MM.1S (cell line): ENCODE results near the gene RALGAPA2.
A peak's percentile ranks its signal among the peaks of the same experiment; 100 is the strongest.

Experiments
- DNase-seq: peaks from one replicate; pipeline ENCODE4 v3.0.0-alpha.2; 2015
- H2AFZ ChIP-seq: fragments of 300-600 bp; sonication (generic); 2 replicates; pipeline ENCODE4 v1.6.0; 2016; ENCODE audit warnings: antibody characterized with exemption, low read length
- H3F3A ChIP-seq: fragments of 300-600 bp; sonication (generic); 2 replicates; pipeline ENCODE4 v1.6.1; 2016; ENCODE audit warnings: mild to moderate bottlenecking, antibody characterized with exemption, low read length, moderate library complexity, mixed read lengths; ENCODE audit not compliant: insufficient read depth
- H3K27ac ChIP-seq: fragments of 300-600 bp; sonication (generic); 2 replicates; pipeline ENCODE4 v1.5.1; 2016; ENCODE audit warnings: mild to moderate bottlenecking, low read length
- H3K27me3 ChIP-seq: fragments of 300-600 bp; sonication (generic); replicated peaks from 2 replicates; pipeline ENCODE4 v1.6.0; 2016; ENCODE audit warnings: low read length; ENCODE audit not compliant: insufficient read depth
- H3K36me3 ChIP-seq: fragments of 300-600 bp; sonication (generic); replicated peaks from 2 replicates; pipeline ENCODE4 v1.6.1; 2016; ENCODE audit warnings: mild to moderate bottlenecking, low read length, mixed read lengths; ENCODE audit not compliant: insufficient read depth
- H3K4me1 ChIP-seq: fragments of 300-600 bp; sonication (generic); 2 replicates; pipeline ENCODE4 v1.6.1; 2016; ENCODE audit warnings: low read length, mixed read lengths
- H3K4me2 ChIP-seq: fragments of 300-600 bp; sonication (generic); 2 replicates; pipeline ENCODE4 v1.6.0; 2016; ENCODE audit warnings: low read depth, low read length
- H3K4me3 ChIP-seq: fragments of 300-600 bp; sonication (generic); 2 replicates; pipeline ENCODE4 v1.5.1; 2016; ENCODE audit warnings: low read length, mixed read lengths
- H3K79me2 ChIP-seq: fragments of 300-600 bp; sonication (generic); 2 replicates; pipeline ENCODE4 v1.6.1; 2016; ENCODE audit warnings: mixed run types, low read length, mixed read lengths
- H3K9ac ChIP-seq: fragments of 300-600 bp; sonication (generic); 2 replicates; pipeline ENCODE4 v1.6.1; 2016; ENCODE audit warnings: low read length, mixed read lengths
- H3K9me2 ChIP-seq: fragments of 300-600 bp; sonication (generic); replicated peaks from 2 replicates; pipeline ENCODE4 v1.6.1; 2016; ENCODE audit warnings: mild to moderate bottlenecking, low read length, mixed read lengths; ENCODE audit not compliant: insufficient read depth
- H3K9me3 ChIP-seq: fragments of 300-600 bp; sonication (generic); replicated peaks from 2 replicates; pipeline ENCODE4 v1.6.1; 2016; ENCODE audit warnings: mild to moderate bottlenecking, low read length, mixed read lengths; ENCODE audit not compliant: insufficient read depth
- H4K20me1 ChIP-seq: fragments of 300-600 bp; sonication (generic); 2 replicates; pipeline ENCODE4 v1.6.1; 2016; ENCODE audit warnings: mild to moderate bottlenecking, low read length, moderate library complexity, mixed read lengths; ENCODE audit not compliant: insufficient read depth
- CTCF ChIP-seq: fragments of 300-600 bp; sonication (generic); IDR thresholded peaks from 2 replicates; pipeline ENCODE4 v1.5.1; 2016; ENCODE audit warnings: antibody characterized with exemption, low read length, mixed read lengths
- EZH2 ChIP-seq: fragments of 300-600 bp; sonication (generic); optimal IDR thresholded peaks from 2 replicates; pipeline ENCODE3; 2017; ENCODE audit warnings: low read depth, mild to moderate bottlenecking, antibody characterized with exemption, low read length, mixed read lengths
- EZH2phosphoT487 ChIP-seq: fragments of 300-600 bp; sonication (generic); IDR thresholded peaks from 2 replicates; pipeline ENCODE4 v1.6.1; 2018; ENCODE audit warnings: antibody characterized with exemption, low read length

The RALGAPA2 gene

DNA sequence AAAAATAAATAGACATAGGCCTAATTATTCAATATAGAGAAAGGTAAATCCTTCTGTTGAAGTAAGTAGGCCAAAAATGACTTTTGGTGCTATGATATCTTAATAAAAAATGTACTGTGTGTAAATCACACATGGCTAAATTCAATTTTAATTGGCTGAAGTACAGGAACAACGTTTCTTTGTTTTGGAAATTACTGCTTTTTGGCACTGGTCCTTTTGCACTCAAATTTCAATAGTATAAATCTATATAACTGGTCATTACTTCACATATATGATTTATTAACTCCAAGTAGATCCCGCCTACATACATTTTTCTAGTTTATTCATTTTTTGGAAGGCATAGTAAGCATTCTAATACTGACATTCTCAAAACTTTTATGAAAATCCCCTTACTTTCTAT, 114.5 kb downstream of the RALGAPA2 start:
- no peak overlapping the region for H3K4me3 ChIP-seq

DNA sequence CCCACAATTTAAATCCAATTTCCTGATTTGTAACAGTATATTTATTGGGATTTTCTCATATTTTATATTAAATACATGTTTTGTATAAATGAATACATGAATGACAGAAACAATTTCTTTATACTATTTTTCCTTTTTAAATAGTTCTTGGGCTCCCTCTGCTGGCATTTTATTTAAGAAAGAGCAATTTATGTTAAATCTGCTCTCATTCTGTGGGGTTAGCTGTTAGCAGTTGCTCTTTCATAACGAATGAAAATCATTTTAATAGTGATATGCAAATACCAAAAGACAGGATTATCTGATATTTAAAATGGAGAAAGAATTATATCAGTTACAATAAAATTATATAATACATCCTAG, 118.3 kb downstream of the RALGAPA2 start:
- H3K27me3 ChIP-seq: no peaks in the 10 kb centered on the region
- no peak overlapping the region for H3K27ac ChIP-seq
- TF ChIP-seq EZH2phosphoT487 (no peak), EZH2 (no peak), CTCF (no peak)
- H3K4me2 ChIP-seq: no peak overlapping the region
- H3K4me1 ChIP-seq: no peaks in the 10 kb centered on the region
- no peaks in the 10 kb centered on the region for H3K36me3 ChIP-seq
- peak; percentile 38 for DNase-seq
- no peak overlapping the region for H2AFZ ChIP-seq
- no peaks in the 10 kb centered on the region for H4K20me1 ChIP-seq
- H3K9me3 ChIP-seq: no peaks in the 10 kb centered on the region
- no peak overlapping the region for H3K4me3 ChIP-seq
- H3F3A ChIP-seq: no peaks in the 10 kb centered on the region
- no peaks in the 10 kb centered on the region for H3K9me2 ChIP-seq
- H3K9ac ChIP-seq: no peak overlapping the region
- H3K79me2 ChIP-seq: no peaks in the 10 kb centered on the region

More for the DNA sequence above, 114.5 kb downstream of the RALGAPA2 start:
- no peaks in the 10 kb centered on the region for H3K9me3 ChIP-seq
- H2AFZ ChIP-seq: no peak overlapping the region
- TF ChIP-seq EZH2: no peak
- no peak for TF ChIP-seq CTCF
- TF ChIP-seq EZH2phosphoT487: no peak
- no peaks in the 10 kb centered on the region for H3F3A ChIP-seq
- no peaks in the 10 kb centered on the region for H3K4me1 ChIP-seq
- no peak overlapping the region for H3K4me2 ChIP-seq
- DNase-seq: no peak
- no peaks in the 10 kb centered on the region for H3K36me3 ChIP-seq
- no peak overlapping the region for H3K9ac ChIP-seq
- no peak overlapping the region for H3K27ac ChIP-seq
- H3K27me3 ChIP-seq: no peaks in the 10 kb centered on the region
- H4K20me1 ChIP-seq: no peaks in the 10 kb centered on the region
- H3K9me2 ChIP-seq: no peaks in the 10 kb centered on the region
- H3K79me2 ChIP-seq: no peaks in the 10 kb centered on the region

- no peak overlapping the region for H3K9ac ChIP-seq
- DNase-seq: peak; percentile 62
- no peaks in the 10 kb centered on the region for H3K27me3 ChIP-seq
- H3K79me2 ChIP-seq: no peaks in the 10 kb centered on the region
- no peak overlapping the region for H3K4me2 ChIP-seq
- H3K27ac ChIP-seq: no peak overlapping the region
- peak; percentile 68 for TF ChIP-seq CTCF
- TF ChIP-seq EZH2: no peak
- no peaks in the 10 kb centered on the region for H4K20me1 ChIP-seq
- H3K9me3 ChIP-seq: no peaks in the 10 kb centered on the region
- H3K4me3 ChIP-seq: no peak overlapping the region
- no peaks in the 10 kb centered on the region for H3K36me3 ChIP-seq
- no peaks in the 10 kb centered on the region for H3K9me2 ChIP-seq
- no peak overlapping the region for H2AFZ ChIP-seq
- no peaks in the 10 kb centered on the region for H3K4me1 ChIP-seq
- no peaks in the 10 kb centered on the region for H3F3A ChIP-seq
Measured at GRCh38 chr20:20593447-20594170, 118.8 kb downstream of the RALGAPA2 start.
